ENCODE results near the gene GYG2. TPM values are rescaled to one million over a fixed set of nuclear protein-coding genes. Genes with fewer than 3 reads are reported as not detected.
A peak's percentile ranks its signal among the peaks of the same experiment; 100 is the strongest.

Gene GYG2
- total and polyA plus RNA-seq, 8 donors: 1.5 to 15.3 (median 13.9) TPM

DNA sequence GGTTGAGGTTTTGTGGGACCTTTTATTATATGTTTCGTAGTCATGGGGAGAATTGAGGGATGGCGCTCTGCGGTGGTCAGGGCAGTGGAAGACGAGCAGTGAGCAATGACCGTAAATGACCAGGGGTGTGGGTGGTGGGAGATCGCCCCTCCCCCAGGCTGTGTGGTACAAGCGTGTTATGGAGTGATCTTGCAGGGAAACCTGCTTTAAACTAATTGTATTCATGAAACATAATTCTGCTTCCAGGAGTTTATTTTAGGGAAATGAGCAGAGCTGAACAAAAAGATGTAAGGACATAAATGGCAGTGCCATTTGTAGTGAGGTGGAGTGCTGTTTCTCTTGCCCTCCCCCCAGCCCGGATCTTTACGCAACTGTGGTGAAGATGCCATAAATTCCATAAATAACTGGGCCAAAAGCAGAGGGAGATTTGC lies 20.2 kb downstream of the GYG2 start:
- Histone ChIP-seq H3K36me3 (no peaks in the 10 kb centered on the region), H3K9me3 (no peaks in the 10 kb centered on the region), H3K27ac (no peak overlapping the region), H3K27me3 (no peaks in the 10 kb centered on the region), H3K4me3 (no peak overlapping the region), H3K4me1 (no peaks in the 10 kb centered on the region)
- intact Hi-C loops (cut with DNase I): no loop called here
- TF ChIP-seq, protein P1, sequence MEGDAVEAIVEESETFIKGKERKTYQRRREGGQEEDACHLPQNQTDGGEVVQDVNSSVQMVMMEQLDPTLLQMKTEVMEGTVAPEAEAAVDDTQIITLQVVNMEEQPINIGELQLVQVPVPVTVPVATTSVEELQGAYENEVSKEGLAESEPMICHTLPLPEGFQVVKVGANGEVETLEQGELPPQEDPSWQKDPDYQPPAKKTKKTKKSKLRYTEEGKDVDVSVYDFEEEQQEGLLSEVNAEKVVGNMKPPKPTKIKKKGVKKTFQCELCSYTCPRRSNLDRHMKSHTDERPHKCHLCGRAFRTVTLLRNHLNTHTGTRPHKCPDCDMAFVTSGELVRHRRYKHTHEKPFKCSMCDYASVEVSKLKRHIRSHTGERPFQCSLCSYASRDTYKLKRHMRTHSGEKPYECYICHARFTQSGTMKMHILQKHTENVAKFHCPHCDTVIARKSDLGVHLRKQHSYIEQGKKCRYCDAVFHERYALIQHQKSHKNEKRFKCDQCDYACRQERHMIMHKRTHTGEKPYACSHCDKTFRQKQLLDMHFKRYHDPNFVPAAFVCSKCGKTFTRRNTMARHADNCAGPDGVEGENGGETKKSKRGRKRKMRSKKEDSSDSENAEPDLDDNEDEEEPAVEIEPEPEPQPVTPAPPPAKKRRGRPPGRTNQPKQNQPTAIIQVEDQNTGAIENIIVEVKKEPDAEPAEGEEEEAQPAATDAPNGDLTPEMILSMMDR (IDR thresholded peaks at IDR 0.05): no peak
- DNase-seq (no peak), ATAC-seq (peak; percentile 36)

DNA sequence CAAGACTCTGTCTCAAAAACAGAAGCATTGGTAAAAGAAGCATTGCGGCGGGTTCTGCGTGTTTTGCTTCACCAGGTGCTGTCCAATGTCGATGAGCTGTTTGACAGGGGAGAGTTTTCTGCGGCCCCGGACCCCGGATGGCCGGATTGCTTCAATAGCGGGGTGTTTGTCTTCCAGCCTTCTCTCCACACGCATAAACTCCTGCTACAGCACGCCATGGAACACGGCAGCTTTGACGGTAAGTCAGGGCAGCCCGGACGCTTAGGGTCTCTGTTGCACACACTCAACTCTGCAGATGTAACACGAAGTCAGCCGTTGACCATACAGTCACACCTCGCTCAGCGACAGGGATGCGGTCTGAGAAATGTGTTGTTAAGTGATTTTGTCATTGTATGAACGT lies 26.2 kb downstream of the GYG2 start:
- no peak overlapping the region for H3K4me3 ChIP-seq
- TF ChIP-seq, protein P1 (IDR thresholded peaks at IDR 0.05): no peak
- no peaks in the 10 kb centered on the region for H3K4me1 ChIP-seq
- no peaks in the 10 kb centered on the region for H3K27me3 ChIP-seq
- DNase-seq (no peak), ATAC-seq (no peak)
- intact Hi-C loops (cut with DNase I): no loop called here
- no peaks in the 10 kb centered on the region for H3K36me3 ChIP-seq
- H3K27ac ChIP-seq: no peak overlapping the region
- H3K9me3 ChIP-seq: no peaks in the 10 kb centered on the region

DNA sequence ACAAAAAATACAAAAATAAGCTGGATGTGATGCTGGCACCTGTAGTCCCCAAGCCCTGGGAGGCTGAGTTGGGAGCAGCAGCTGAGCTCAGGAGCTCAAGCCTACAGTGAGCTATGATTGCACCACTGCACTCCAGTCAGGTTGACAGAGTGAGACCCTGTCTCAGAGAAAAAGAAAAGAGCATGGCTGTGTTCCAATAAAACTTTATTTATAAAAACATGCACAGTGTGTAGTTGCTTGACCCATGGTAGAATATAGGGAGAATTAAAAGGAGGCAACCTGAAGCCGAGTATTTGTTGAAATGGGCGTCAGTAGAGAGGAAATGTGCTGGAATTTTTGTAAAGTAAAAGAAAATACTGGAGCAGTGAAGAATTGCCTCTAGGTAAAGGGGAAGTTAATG lies 27.0 kb downstream of the GYG2 start:
- H3K9me3 ChIP-seq: no peaks in the 10 kb centered on the region
- TF ChIP-seq, protein P1 (IDR thresholded peaks at IDR 0.05): no peak
- DNase-seq (no peak), ATAC-seq (no peak)
- no peaks in the 10 kb centered on the region for H3K4me1 ChIP-seq
- intact Hi-C loops (cut with DNase I): no loop called here
- H3K27me3 ChIP-seq: no peaks in the 10 kb centered on the region
- no peak overlapping the region for H3K27ac ChIP-seq
- no peaks in the 10 kb centered on the region for H3K36me3 ChIP-seq
- no peak overlapping the region for H3K4me3 ChIP-seq

DNA sequence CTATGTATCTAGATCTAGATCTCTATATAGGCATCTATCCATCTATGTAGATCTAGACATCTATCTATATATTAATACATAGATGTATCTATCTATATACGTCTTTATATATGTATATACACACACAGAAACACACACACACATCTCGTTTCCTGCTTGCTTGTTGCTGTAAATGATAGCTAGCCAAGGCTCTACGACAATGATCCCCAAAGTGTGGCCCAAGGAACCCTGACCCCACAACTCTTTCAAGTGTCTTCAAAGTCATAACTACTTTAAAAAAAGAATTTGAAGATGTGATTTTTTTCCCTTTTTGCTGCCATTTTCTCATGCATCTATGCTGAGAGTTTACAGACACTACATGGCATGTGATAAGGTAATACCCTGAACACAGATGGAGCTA lies 28.8 kb downstream of the GYG2 start:
- no peaks in the 10 kb centered on the region for H3K27me3 ChIP-seq
- intact Hi-C loops (cut with DNase I): no loop called here
- H3K36me3 ChIP-seq: no peaks in the 10 kb centered on the region
- no peaks in the 10 kb centered on the region for H3K9me3 ChIP-seq
- no peak overlapping the region for H3K27ac ChIP-seq
- no peak overlapping the region for H3K4me3 ChIP-seq
- H3K4me1 ChIP-seq: no peaks in the 10 kb centered on the region
- DNase-seq: no peak
- no peak for ATAC-seq
- TF ChIP-seq, protein P1 (IDR thresholded peaks at IDR 0.05): no peak

DNA sequence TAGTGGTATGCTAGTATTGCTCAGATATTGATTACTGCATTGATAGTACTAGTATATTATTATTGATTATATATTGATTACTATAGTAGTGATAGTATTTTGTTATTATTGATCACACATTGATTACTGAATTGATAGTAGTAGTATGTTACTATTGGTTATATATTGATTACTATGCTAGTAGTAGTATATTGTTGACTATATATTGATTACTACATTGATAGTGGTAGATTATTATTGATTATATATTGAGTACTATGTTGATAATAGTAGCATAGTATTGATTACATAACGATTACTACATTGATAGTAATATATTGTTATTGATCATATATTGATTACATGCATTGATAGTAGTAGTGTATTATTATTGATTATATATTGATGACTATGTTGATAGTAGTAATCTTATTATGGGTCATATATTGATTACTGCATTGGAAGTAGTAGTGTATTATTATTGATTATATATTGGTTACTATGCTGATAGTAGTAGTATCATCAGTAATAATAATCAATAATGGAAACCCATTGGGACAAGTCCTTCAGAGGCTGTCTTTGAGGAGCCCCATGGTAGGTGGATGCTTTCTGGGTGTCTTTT lies 30.6 kb downstream of the GYG2 start:
- Histone ChIP-seq H3K27me3 (no peaks in the 10 kb centered on the region), H3K36me3 (no peaks in the 10 kb centered on the region), H3K9me3 (no peaks in the 10 kb centered on the region), H3K27ac (no peak overlapping the region), H3K4me3 (no peak overlapping the region), H3K4me1 (no peaks in the 10 kb centered on the region)
- TF ChIP-seq, protein P1 (IDR thresholded peaks at IDR 0.05): no peak
- no peak for DNase-seq
- intact Hi-C loops (cut with DNase I): no loop called here
- no peak for ATAC-seq

Data from left lung (tissue), 10 donors.